Measurements from ENCODE around the gene CASP14.
"Not testable (repeated sequence)": the region's sequence is repeated elsewhere in the genome, so short reads cannot be mapped to it uniquely, and the experiment has no call there.

The CASP14 gene, protein sequence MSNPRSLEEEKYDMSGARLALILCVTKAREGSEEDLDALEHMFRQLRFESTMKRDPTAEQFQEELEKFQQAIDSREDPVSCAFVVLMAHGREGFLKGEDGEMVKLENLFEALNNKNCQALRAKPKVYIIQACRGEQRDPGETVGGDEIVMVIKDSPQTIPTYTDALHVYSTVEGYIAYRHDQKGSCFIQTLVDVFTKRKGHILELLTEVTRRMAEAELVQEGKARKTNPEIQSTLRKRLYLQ

GRCh38 chr19:15048885-15049541 lies at the start of gene CASP14:
Gene CASP14, plus strand, starts transcription at chr19:15049480. Its CDS starts 2,772 bp downstream, at chr19:15052252.
- DNase-seq: no peak

DNA sequence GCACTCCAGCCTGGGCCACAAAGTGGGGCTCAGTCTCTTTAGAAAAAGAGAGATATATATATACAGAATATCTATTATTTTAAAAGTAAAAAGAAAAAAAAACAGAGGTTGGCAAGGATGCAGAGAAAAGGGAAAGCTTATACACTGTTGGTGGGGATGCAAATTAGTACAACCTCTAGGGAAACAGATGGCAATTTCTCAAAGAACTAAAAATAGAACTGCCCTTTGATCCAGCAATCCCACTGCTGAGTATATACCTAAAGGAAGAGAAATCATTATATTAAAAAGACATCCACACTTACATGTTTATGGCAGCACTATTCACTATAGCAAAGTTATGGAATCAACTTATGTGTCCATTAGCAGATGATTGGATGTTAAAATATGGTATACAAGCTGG lies 41.0 kb upstream of the CASP14 start:
- DNase-seq: no peak

DNA sequence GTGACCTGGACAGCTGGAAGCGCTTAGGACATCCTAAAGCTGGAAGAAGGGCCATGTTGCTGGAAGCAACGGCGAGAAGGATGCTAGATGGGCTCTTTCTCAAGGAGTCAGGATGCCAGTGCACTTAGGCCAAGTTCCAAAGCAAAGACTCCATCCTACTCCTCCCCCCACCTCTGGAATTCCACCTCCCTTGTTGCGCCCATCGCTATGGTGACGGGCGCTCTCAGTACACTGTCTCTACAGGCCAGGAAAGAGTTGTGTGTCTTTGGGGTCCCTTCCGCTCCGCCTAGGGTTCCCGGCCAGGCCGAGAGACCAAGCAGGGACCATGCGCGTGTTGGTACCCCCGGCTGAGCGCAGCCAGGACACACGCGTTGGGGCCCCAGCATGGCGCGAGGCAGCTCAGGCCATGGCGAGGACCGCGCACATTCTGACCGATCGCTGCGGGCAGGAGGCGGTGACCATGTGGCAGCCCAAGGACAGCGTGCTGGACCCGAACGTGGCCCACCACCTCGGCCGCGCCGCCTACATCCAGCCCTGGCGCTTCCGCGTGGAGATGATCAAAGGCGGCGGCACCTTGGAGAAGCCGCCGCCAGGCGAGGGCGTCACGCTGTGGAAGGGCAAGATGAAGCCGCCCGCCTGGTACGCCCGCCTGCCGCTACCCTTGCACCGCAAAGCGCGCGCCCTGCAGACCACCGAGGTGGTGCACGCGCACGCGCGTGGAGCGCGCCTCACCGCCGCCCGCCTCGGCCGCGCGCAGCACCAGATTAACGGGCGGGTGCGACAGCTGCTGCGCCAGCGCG lies 38.6 kb upstream of the CASP14 start:
- no peak for DNase-seq

GRCh38 chr19:15014579-15014978 lies 34.7 kb upstream of the CASP14 start:
- no peak for DNase-seq

DNA sequence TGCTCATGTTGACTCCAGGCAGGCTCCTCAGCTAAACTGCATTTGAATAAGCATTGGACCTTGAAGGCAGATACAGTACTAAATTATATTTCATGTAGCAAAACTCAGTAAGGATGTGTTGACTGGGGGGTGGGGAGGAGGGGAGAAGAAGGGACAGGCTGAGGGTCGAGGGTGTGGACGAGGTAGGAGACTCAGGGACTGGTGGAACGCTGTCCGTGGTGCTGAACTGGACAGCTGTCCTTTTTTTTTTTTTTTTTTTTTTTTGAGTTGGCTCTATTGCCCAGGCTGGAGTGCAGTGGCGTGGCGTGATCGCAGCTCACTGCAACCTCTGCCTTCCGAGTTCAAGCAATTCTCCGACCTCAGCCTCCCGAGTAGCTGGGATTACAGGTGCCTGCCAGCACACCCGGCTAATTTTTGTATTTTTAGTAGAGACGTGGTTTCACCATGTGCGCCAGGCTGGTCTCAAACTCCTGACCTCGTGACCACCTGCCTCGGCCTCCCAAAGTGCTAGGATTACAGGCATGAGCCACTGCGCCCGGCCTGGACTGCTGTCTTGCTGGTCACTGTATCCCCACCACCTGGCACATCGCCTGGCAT lies 33.2 kb upstream of the CASP14 start:
- no peak for DNase-seq

DNA sequence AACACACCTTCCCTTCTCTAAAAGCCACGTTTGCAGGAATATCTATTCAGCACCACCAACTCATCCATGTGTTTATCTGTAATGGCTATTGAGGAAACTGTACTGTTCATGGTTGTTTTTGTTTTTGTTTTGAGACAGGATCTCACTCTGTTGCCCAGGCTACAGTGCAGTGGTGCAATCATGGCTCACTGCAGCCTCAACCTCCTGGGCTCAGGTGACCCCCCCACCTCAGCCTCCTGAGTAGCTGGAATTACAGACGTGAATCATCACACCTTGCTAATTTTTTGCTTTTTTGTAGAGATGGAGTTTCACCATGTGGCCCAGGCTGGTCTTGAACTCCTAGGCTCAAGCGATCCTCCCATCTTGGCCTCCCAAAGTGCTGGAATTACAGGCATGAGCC lies 30.4 kb upstream of the CASP14 start:
- DNase-seq: not testable (repeated sequence)

DNA sequence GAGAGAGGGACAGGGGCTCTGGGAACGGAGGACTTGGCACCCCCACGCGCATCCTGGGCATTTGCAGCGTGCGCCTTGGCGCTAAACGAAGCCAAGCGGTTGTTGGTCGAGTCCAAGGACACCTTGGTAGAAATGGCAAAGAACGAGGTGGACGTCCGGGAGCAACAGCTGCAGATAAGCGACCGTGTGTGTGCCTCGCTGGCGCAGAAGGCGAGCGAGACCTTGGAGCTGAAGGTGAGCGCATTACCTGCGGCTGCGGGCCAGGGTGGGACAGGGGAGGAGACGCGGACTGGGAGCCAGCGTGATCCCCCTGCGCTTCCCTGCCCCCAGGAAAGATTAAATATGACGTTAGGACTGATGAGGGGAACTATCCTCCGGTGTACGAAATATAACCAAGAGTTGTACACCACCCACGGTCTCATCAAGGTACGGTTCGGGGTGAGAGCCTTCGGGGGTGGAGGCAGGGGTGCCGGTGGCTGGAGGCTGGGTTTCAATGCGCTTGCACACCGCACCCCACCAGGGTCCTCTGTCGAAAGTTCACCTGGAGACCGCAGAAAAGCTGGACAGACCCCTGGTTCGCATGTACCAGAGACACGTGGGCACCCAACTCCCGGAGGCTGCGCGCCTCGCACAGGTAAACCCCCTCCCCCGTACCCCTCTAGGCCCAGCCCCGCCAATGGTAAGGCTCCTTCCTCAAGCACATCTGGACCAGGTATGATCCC lies 27.8 kb upstream of the CASP14 start:
- DNase-seq: no peak

- no peak for DNase-seq
Observed at GRCh38 chr19:15022752-15023151, 26.5 kb upstream of the CASP14 start.

- no peak for DNase-seq
Observed at GRCh38 chr19:15025217-15025616, 24.1 kb upstream of the CASP14 start.

- DNase-seq: no peak
Observed at GRCh38 chr19:15028490-15028889, 20.8 kb upstream of the CASP14 start.

- DNase-seq: no peak
Observed at GRCh38 chr19:15031675-15032074, 17.6 kb upstream of the CASP14 start.

DNA sequence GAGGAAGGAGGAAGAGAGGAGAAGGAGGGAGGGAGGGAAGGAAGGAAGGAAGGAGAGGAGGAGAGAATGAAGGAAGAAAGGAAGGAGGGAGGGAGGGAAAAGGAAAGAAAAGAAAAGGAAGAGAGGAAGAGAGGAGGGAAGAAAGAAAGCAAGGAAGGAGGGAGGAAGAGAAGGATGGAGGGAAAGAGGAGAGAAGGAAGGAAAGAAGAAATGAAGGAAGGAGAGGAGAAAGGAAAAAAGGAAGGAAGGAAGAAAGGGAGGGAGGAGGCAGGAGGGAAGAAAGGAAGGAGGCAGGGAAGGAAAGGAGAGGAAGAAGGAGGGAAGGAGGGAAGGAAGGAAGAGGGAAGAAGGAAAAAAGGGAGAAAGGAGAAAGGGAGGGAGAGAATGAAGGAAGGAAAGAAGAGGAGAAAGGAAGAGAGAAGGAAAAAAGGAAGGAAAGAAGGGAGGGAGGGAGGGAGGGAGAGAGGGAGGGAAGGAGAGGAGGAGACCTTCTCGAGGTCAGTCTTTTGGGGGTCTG lies 13.4 kb upstream of the CASP14 start:
- DNase-seq: no peak

GRCh38 chr19:15037586-15037985 lies 11.7 kb upstream of the CASP14 start:
- DNase-seq: no peak

DNA sequence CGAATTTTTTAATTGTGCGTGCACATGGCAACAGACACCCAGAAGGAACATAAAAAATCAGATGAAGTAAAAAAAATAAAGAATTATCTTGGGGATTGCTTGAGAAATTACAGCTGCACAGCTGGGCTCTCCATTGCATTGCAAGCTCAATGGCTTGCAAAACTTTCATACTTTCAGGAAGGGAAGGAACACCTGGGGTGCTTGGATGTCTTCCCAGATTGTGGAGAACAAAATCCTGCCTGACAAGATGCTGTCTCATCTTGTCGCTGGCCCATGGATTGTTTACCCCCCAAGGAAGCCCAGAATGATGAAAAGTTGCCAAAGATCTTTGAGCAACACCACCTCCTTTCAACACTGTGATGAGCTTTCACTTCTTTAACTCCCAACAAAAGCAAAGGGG lies 11.0 kb upstream of the CASP14 start:
- peak; percentile 2 for DNase-seq

DNA sequence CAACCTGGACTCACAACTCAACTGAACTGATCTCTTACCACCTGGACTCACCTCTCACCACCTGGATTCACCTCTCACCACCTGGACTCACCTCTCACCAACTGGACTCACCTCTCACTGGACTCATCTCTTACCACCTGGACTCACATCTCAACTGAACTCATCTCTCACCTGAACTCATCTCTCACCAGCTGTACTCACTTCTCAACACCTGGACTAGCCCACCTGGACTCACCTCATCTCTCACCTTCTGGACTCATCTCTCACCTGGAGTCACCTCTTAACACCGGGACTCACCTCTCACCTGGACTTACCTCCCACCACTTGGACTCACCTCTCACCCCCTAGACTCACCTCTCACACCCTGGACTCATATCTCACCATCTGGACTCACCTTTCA lies 7.3 kb upstream of the CASP14 start:
- DNase-seq: no peak

DNA sequence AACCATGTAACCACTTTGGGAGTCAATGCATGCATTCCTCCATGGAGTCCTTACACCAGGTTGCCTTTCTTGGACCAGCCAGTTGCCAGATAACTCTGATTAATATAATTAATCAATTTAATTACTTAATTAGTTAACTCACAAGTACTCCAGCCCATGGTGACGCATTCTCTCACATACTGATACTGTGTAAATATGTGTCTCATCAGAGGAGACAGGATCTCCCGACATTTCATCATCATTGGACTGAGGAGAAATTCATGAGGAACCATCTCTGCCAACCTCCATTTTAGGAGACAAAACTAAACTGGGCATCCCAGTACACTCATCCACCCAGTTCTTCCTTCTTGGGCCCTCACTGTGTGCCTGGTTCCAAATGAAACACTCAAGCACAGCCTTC lies 6.5 kb upstream of the CASP14 start:
- DNase-seq: no peak

- no peak for DNase-seq
Observed at GRCh38 chr19:15045506-15045905, 3.8 kb upstream of the CASP14 start.

DNA sequence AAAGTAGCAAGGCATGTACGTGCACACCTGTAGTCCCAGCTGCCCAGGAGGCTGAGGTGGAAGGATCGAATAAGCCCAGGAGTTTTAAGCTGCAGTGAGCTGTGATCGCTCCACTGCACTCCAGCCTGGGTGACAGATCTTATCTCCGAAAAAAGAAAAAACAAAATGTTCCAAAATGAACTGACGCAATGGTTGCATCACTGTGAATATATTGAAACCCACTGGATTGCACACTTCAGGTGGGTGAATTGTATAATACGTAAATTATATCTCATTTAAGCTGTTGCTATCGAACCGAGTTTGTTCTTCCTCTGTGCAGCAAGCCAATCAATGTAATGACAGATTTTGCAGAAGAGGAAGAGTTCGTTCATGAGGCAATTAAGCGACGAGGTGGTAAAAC lies 1.6 kb upstream of the CASP14 start:
- no peak for DNase-seq

DNA sequence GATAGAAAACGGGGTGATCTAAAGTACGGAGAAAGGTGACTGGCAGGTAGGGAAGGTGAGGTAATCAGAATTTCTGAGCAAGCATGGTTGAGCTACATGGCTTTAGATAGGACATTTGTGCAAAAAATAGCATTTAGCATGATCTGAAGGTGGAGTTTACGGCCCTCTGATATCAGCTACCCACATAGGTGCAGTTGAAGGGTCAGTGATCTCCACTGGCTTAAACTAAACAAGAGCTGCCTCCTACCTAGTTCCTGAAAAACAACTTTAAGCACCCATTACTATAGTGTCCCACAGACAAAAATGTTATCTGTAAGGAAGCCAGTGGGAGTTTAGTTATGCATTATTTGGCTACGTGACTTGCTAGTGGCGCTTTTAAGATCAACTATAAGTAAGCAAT lies 1.2 kb upstream of the CASP14 start:
- no peak for DNase-seq

- no peak for DNase-seq
Observed at GRCh38 chr19:15050639-15051038, 1.4 kb downstream of the CASP14 start.

DNA sequence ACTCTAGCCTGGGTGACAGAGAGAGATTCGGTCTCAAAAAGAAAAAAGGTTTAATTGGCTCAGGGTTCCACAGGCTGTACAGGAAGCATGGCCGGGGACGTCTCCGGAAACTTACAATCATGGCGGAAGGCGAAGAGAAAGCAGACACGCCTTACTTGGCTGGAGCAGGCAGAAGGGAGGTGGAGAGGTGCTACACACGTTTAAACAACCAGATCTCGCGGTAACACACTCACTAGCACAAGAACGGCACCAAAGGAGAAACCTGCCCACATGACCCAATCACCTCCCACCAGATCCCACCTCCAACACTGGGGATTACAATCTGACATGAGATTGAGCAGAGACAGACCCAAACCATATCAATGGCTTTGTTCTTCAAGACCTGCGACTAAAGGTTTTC lies 12.8 kb downstream of the CASP14 start:
- DNase-seq: no peak

DNA sequence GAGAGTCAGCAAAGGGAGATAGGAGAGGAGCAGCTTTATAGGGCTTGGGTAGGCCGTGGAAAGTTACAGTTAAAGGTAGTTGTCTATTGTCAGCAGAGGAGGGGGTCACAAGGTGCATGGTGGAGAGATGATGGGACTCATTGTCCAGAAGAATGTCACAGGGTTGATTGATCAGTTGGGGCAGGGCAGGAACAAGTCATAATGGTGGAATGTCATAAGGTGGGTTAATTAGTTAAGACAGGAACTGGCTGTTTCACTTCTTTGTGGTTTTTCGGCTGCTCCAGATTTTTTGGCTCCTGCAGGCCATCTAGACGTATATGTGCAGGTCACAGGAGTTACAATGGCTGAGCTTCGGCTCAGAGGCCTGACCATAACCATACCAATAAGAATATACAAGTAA lies 21.1 kb downstream of the CASP14 start:
- DNase-seq: not testable (repeated sequence)

Data from DMS79 (cell line).